Fibroblast of lung (primary cell): Measurements from ENCODE around the gene CCDC69.

Source experiments
- EZH2 ChIP-seq: IDR thresholded peaks from 2 replicates; pipeline ENCODE4 v1.5.1; 2012; ENCODE audit warnings: low read length, control low read depth, mild to moderate bottlenecking; ENCODE audit errors: missing control alignments
- TF ChIP-seq, protein P1 (sequence below), 2 donors: IDR thresholded peaks in 1 of 2; conservative IDR thresholded peaks in 1 of 2; 1 replicate in 1 of 2; 2 replicates in 1 of 2; pipeline ENCODE4 v1.5.1; 2011 to 2012; ENCODE audit warnings: low read length in 2 of 2, control low read depth in 1 of 2, inconsistent platforms in 1 of 2, low read depth in 1 of 2, mild to moderate bottlenecking in 1 of 2

DNA sequence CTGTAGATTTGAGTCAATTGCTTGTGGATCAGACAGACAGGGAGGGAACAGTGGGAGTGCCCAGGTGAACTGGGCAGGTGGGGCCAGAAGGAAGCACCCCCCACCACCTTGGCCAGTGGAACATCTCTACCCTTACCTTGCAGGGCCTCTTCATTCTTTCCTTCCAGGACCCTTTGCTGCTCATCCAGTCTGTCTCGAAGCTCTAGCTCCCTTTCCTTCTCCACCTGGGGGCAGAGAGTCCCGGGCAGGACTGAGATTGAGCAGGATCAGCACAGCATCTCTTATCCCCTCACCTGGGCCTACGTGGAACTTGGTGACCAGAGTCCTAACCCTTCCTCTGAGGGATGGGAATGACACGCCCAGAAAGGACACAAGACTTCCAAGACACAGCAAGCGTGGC lies 25.0 kb downstream of the CCDC69 start:
- TF ChIP-seq, protein P1, sequence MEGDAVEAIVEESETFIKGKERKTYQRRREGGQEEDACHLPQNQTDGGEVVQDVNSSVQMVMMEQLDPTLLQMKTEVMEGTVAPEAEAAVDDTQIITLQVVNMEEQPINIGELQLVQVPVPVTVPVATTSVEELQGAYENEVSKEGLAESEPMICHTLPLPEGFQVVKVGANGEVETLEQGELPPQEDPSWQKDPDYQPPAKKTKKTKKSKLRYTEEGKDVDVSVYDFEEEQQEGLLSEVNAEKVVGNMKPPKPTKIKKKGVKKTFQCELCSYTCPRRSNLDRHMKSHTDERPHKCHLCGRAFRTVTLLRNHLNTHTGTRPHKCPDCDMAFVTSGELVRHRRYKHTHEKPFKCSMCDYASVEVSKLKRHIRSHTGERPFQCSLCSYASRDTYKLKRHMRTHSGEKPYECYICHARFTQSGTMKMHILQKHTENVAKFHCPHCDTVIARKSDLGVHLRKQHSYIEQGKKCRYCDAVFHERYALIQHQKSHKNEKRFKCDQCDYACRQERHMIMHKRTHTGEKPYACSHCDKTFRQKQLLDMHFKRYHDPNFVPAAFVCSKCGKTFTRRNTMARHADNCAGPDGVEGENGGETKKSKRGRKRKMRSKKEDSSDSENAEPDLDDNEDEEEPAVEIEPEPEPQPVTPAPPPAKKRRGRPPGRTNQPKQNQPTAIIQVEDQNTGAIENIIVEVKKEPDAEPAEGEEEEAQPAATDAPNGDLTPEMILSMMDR (conservative IDR thresholded peaks at IDR 0.05 in 1 of 2, IDR thresholded peaks at IDR 0.05 in 1 of 2; ENCODE audit: low read depth in 1 of 2, low read length in 2 of 2) = no peak
- no peak for TF ChIP-seq EZH2
